Measurements from ENCODE around the gene ARL10.

Gene ARL10

GRCh38 chr5:176413255-176413565, 47.9 kb downstream of the ARL10 start:
- no peak for DNase-seq

- DNase-seq = no peak
These were observed 48.5 kb downstream of the ARL10 start for GRCh38 chr5:176413709-176414191.

GRCh38 chr5:176414704-176415103, 49.4 kb downstream of the ARL10 start:
- DNase-seq = no peak

DNA sequence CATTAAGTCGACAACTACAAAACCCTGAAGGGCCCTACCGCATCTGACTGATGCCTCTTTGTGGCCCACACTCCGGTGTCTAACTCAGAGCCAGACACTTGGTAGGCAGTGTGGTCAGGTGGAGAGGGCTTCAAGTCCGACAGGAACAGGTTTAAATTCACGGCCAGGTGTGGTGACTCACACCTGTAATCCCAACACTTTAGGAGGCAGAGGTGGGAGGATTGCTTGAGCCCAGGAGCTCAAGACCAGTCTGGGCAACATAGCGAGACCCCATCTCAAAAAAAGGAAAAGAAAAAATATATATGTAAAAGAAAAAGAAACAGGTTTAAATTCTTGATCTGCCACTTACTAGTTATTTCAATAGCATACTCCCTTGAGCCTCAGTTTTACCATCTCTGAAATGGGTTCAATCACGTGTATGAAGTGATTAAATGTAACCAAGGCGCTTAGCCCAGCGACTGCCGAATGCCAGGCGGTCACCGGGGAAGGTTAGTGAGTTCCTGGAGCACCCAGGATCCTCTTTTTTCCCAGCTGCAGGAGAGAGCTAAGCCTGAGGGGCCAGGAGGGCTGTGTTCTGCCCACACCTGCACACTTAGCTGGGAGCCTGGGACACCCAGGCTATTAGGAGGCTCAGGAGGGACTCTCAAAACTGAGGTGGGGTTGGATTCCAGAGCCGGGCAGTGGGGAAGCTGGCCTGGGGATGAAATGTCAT, 50.1 kb downstream of the ARL10 start:
- no peak for DNase-seq

DNA sequence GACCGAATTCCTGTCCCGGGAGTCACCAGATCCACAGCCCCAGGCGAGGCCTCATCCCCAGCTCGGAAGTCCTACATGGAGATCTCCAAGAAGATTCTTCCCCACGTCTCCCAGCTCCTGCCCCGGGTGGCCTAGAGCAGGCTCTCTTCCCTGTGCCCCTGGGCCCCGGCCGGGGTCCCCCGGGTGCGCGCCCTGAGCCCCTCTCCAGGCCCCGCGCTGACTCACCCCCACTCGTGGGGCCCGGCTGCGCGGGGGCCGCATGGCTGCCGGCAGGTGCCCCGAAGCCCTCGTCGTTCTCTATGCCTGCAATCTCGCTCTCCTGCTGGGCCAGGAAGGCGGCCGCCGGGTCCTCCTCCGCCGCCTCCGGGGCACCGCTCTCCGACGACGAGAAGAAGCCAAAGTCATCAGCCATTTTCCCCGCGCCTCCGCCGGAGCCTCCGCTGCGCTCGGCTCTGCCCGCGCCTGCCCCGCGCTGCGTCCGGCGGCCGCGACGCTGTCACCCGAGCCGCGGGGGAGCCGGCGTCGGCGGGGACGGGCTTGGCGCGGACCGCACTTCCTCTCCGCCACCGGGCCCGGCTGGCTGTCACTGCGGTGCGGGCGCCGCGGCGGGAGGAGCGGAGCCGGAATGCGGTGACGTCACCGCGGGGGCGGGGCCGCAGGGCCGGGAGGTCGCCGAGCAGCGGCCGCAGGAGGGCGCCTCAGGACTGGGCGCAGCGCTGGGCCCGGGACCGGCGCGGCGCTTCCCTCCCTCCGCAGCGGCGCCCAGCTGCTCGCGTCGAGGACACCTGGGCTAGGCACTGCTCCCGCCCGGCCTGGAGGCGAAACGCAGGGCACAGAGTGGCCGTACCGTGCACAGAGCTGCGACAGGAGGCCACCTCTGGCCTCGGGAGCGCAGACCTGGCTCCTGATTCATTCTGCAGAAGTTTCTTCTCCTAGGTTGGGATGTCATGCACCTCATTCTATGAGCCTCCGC, 51.0 kb downstream of the ARL10 start, which contains the start of gene CLTB:
Gene CLTB (minus strand): TSS at position 588 of the 973 bp plus-strand sequence. CDS start 176 bp downstream, at position 412.
- peak; percentile 48 for DNase-seq

- no peak for DNase-seq
These were observed 51.7 kb downstream of the ARL10 start for GRCh38 chr5:176416965-176417364.

- DNase-seq = no peak
These were observed 53.0 kb downstream of the ARL10 start for GRCh38 chr5:176418251-176418650.

GRCh38 chr5:176420086-176420485, 54.8 kb downstream of the ARL10 start:
- DNase-seq = no peak

GRCh38 chr5:176420972-176421544, 55.8 kb downstream of the ARL10 start:
- no peak for DNase-seq

GRCh38 chr5:176424181-176424580, 58.9 kb downstream of the ARL10 start:
- no peak for DNase-seq

DNA sequence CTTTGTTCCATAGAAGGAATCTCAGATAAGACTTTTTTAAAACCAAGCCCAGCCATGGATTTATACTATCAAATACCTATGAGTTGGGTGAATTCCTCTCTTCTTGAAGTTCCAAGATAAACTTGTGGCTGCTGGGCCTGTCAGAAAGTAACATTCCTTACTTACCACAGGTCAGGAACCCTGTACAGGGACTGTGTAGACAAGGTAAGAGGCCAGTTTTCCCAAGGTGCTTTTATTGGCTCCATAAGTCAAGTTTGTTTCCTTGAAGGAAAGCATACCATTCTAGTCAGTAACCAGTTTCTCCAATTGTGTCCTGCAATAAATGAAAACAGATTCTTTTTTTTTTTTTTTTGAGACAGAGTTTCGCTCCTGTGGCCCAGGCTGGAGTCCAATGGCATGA, 59.9 kb downstream of the ARL10 start:
- no peak for DNase-seq

- DNase-seq = no peak
These were observed 60.5 kb downstream of the ARL10 start for GRCh38 chr5:176425791-176426190.

- DNase-seq = no peak
These were observed 61.6 kb downstream of the ARL10 start for GRCh38 chr5:176426876-176427275.

DNA sequence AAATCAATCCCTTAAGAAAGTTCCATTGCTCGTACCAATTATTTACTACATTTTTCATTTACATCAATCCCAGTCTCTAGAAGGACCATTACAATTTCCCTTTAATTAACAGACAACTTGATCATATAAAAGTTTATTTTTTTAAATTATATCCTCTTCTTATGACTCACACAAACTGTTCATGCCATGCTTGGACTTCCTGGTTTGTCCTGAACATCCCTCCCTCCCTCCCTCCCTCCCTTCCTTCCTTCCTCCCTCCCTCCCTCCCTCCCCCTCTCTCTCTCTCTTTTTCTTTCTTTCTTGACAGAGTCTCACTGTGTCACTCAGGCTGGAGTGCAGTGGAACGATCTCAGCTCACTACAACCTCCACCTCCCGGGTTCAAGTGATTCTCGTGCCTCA, 62.7 kb downstream of the ARL10 start:
- no peak for DNase-seq

DNA sequence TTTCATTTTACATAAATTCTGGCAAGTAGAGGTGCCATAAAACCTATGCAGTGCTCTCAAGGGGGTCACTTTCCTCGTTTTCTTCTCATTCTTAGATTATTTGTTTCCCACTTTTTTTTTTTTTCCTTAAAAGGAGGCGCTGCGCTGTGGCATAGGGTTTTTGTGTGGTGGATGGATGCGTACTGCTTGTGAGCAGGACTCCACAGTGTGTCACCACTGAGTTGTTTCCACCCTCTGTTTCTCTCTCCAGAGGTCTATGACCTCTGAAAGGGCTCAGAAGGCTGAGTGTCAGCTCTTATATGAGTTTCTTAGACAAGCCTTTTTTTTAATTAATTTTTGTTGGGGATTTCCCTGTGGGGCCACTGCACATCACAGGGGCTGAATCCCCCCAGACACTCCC, 64.7 kb downstream of the ARL10 start:
- no peak for DNase-seq

Data from DMS153 (cell line).